Transverse colon (tissue), 3 donors: ENCODE data around the gene ALKBH5.

Experiments used
- POLR2A ChIP-seq: fragments of 450-650 bp; IDR thresholded peaks from one replicate; pipeline ENCODE4 v1.6.1; 2016; ENCODE audit warnings: antibody characterized with exemption, mild to moderate bottlenecking, moderate library complexity
- TF ChIP-seq, protein P1 (sequence below), 5 experiments: fragments of 200-600 bp in 3 of 5; fragments of 450-650 bp in 2 of 5; sonication (generic) in 3 of 5; IDR thresholded peaks; 1 replicate in 2 of 5; 2 replicates in 3 of 5; pipeline ENCODE4 v1.5.1; 2016 to 2017; ENCODE audit warnings: antibody characterized with exemption in 5 of 5, inconsistent platforms in 3 of 5, mild to moderate bottlenecking in 2 of 5, moderate library complexity in 1 of 5

- TF ChIP-seq, protein P1, sequence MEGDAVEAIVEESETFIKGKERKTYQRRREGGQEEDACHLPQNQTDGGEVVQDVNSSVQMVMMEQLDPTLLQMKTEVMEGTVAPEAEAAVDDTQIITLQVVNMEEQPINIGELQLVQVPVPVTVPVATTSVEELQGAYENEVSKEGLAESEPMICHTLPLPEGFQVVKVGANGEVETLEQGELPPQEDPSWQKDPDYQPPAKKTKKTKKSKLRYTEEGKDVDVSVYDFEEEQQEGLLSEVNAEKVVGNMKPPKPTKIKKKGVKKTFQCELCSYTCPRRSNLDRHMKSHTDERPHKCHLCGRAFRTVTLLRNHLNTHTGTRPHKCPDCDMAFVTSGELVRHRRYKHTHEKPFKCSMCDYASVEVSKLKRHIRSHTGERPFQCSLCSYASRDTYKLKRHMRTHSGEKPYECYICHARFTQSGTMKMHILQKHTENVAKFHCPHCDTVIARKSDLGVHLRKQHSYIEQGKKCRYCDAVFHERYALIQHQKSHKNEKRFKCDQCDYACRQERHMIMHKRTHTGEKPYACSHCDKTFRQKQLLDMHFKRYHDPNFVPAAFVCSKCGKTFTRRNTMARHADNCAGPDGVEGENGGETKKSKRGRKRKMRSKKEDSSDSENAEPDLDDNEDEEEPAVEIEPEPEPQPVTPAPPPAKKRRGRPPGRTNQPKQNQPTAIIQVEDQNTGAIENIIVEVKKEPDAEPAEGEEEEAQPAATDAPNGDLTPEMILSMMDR (IDR thresholded peaks at IDR 0.05), result no peak
- TF ChIP-seq POLR2A, result no peak
Observed at GRCh38 chr17:18139949-18140348, 43.7 kb upstream of the ALKBH5 start.
